Effector CD4-positive, alpha-beta T cell (primary cell): Measurements from ENCODE around the gene COL27A1.
"Not testable (repeated sequence)": the region's sequence is repeated elsewhere in the genome, so short reads cannot be mapped to it uniquely, and the experiment has no call there.

Experiments used
- DNase-seq: peaks from one replicate; pipeline ENCODE4 v3.0.0-alpha.2; 2020

The COL27A1 gene

GRCh38 chr9:114123031-114123977 is 32.0 kb upstream of the COL27A1 start:
- no peak for DNase-seq

- DNase-seq, result no peak
Measured at GRCh38 chr9:114124138-114124537, 31.2 kb upstream of the COL27A1 start.

GRCh38 chr9:114124666-114125475 is 30.5 kb upstream of the COL27A1 start:
- DNase-seq, result no peak

GRCh38 chr9:114125476-114126013 is 29.8 kb upstream of the COL27A1 start:
- no peak for DNase-seq

- no peak for DNase-seq
Measured at GRCh38 chr9:114126247-114127060, 28.9 kb upstream of the COL27A1 start.

- DNase-seq, result not testable (repeated sequence)
Measured at GRCh38 chr9:114128759-114129158, 26.6 kb upstream of the COL27A1 start.

GRCh38 chr9:114130141-114130540 is 25.2 kb upstream of the COL27A1 start:
- DNase-seq, result no peak

- no peak for DNase-seq
Measured at GRCh38 chr9:114130624-114131277, 24.6 kb upstream of the COL27A1 start.

- no peak for DNase-seq
Measured at GRCh38 chr9:114131808-114132549, 23.4 kb upstream of the COL27A1 start.

- DNase-seq, result no peak
Measured at GRCh38 chr9:114132550-114132918, 22.8 kb upstream of the COL27A1 start.

GRCh38 chr9:114134827-114135396 is 20.4 kb upstream of the COL27A1 start:
- DNase-seq, result no peak

GRCh38 chr9:114137831-114138230 is 17.5 kb upstream of the COL27A1 start:
- DNase-seq, result no peak

- no peak for DNase-seq
Measured at GRCh38 chr9:114138552-114138971, 16.8 kb upstream of the COL27A1 start.

- no peak for DNase-seq
Measured at GRCh38 chr9:114139071-114139470, 16.3 kb upstream of the COL27A1 start.

GRCh38 chr9:114140401-114140800 is 14.9 kb upstream of the COL27A1 start:
- no peak for DNase-seq

GRCh38 chr9:114140850-114141249 is 14.5 kb upstream of the COL27A1 start:
- no peak for DNase-seq

GRCh38 chr9:114141553-114142402 is 13.6 kb upstream of the COL27A1 start:
- no peak for DNase-seq

GRCh38 chr9:114143234-114143633 is 12.1 kb upstream of the COL27A1 start:
- no peak for DNase-seq

GRCh38 chr9:114146735-114147134 is 8.6 kb upstream of the COL27A1 start:
- DNase-seq, result no peak

- no peak for DNase-seq
Measured at GRCh38 chr9:114149181-114149580, 6.2 kb upstream of the COL27A1 start.
